Esophagus muscularis mucosa (tissue), 4 donors: ENCODE results near the gene DQX1. TPM values are rescaled to one million over a fixed set of nuclear protein-coding genes. Genes with fewer than 3 reads are reported as not detected.

ENCODE experiments used
- DNase-seq: peaks from one replicate; pipeline ENCODE4 v3.0.0-alpha.2; 2017; ENCODE audit errors: extremely low spot score
- H3K27ac ChIP-seq, 4 donors: fragments of 200-600 bp; sonication (generic); replicated peaks in 1 of 4; 1 replicate in 3 of 4; 2 replicates in 1 of 4; pipeline ENCODE4 v1.5.1; 2016 to 2019; ENCODE audit warnings: mild to moderate bottlenecking in 1 of 4
- H3K27me3 ChIP-seq, 4 donors: fragments of 200-600 bp; sonication (generic); one replicate each; pipeline versions ENCODE4 v1.5.1 to v1.6.0; 2016 to 2019
- H3K36me3 ChIP-seq, 4 donors: fragments of 200-600 bp; sonication (generic); one replicate each; pipeline ENCODE4 v1.5.1; 2016 to 2019
- H3K4me1 ChIP-seq, 4 donors: fragments of 200-600 bp; sonication (generic); one replicate each; pipeline ENCODE4 v1.5.1; 2016 to 2019
- H3K4me3 ChIP-seq, 4 donors: fragments of 200-600 bp; sonication (generic); 1 replicate in 2 of 4; 2 replicates in 2 of 4; pipeline ENCODE4 v1.5.1; 2016 to 2019; ENCODE audit warnings: mild to moderate bottlenecking in 4 of 4, moderate library complexity in 1 of 4
- H3K9me3 ChIP-seq, 4 donors: fragments of 200-600 bp; sonication (generic); 1 replicate in 3 of 4; 2 replicates in 1 of 4; pipeline ENCODE4 v1.5.1; 2016 to 2019
- EP300 ChIP-seq: sonication (generic); formaldehyde crosslinking; IDR thresholded peaks from one replicate; pipeline ENCODE4 v1.6.1; 2017; ENCODE audit warnings: antibody characterized with exemption
- POLR2A ChIP-seq: fragments of 450-650 bp; IDR thresholded peaks from one replicate; pipeline ENCODE4 v1.6.1; 2017; ENCODE audit warnings: antibody characterized with exemption, moderate library complexity, mild to moderate bottlenecking, low read depth
- POLR2AphosphoS5 ChIP-seq, 2 donors: sonication (generic); formaldehyde crosslinking; IDR thresholded peaks; one replicate each; pipeline ENCODE4 v1.6.1; 2017; ENCODE audit warnings: antibody characterized with exemption in 2 of 2
- WGBS: methylation state at CpG from one replicate; pipeline ENCODE4 v1.1.5; 2018; 5-methylcytosine and 5-hydroxymethylcytosine counted together
- intact Hi-C: fragments of 100-400 bp; cut with DNase I; formaldehyde crosslinking; loops from one replicate; pipeline ENCODE4 v1.15.1; 2023
- total RNA-seq, 4 donors: library from RNA; depleted of rRNA; stranded (reverse); fragments of >200 nt; gene quantifications; one replicate each; pipeline versions ENCODE4 v1.1.0 to v1.2.1, GENCODE V29; 2016
- TF ChIP-seq, protein P1 (sequence below), 3 experiments: fragments of 200-600 bp in 2 of 3; fragments of 450-650 bp in 1 of 3; sonication (generic) in 2 of 3; IDR thresholded peaks; one replicate each; pipeline ENCODE4 v1.5.1; 2017 to 2019; ENCODE audit warnings: antibody characterized with exemption in 3 of 3, mild to moderate bottlenecking in 2 of 3, moderate library complexity in 1 of 3

The DQX1 gene
- total RNA-seq, 4 donors from 2014 or later, result not detected

DNA sequence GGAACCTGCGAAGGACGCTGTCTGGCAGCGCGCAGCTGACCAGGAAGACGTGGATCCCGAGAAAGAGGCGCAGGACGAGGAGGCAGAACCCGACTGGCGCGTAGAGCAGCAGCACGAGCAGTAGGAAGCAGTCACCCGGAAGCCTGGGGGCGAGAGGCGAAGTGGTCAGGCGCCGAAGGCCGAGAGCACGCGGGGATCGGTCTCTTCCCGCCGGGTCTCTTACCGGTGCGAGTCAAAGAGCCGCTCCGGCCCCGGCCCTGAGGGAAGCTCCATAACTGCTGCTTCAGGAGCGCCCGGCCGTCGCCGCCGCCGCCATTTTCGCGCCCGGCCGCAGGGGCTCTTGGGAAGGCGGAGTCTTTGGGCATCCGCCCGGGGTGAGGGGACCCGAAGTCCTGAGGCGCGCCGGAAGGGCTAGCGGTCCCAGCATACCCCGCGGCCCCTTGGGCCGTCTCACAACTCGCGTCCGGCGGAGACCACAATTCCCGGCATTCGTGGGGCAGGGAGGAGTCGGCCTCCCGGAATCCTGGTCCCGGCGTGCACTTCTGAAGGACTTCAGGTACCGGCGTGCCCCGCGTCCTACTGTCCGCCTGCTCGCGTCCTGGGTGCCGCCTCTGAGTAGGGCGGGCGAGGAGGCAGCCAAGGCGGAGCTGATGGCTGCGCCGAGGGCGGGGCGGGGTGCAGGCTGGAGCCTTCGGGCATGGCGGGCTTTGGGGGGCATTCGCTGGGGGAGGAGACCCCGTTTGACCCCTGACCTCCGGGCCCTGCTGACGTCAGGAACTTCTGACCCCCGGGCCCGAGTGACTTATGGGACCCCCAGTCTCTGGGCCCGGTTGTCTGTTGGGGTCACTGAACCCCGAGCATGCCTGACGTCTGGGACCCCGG is 3.6 kb upstream of the DQX1 start, which contains the start of the genes AUP1 and HTRA2:
Gene AUP1, minus strand, starts transcription at position 350 of the 882 bp plus-strand sequence. Its CDS starts 77 bp downstream, at position 273.
Gene HTRA2, plus strand, starts transcription at position 577 of the 882 bp plus-strand sequence. Its CDS starts 74 bp downstream, at position 651.
- intact Hi-C loops, result loop anchor here (1.0 to 5.0 kb wide), 4 partner anchors 25 to 58 kb away; partner anchors contain the start of gene DOK1

DNA sequence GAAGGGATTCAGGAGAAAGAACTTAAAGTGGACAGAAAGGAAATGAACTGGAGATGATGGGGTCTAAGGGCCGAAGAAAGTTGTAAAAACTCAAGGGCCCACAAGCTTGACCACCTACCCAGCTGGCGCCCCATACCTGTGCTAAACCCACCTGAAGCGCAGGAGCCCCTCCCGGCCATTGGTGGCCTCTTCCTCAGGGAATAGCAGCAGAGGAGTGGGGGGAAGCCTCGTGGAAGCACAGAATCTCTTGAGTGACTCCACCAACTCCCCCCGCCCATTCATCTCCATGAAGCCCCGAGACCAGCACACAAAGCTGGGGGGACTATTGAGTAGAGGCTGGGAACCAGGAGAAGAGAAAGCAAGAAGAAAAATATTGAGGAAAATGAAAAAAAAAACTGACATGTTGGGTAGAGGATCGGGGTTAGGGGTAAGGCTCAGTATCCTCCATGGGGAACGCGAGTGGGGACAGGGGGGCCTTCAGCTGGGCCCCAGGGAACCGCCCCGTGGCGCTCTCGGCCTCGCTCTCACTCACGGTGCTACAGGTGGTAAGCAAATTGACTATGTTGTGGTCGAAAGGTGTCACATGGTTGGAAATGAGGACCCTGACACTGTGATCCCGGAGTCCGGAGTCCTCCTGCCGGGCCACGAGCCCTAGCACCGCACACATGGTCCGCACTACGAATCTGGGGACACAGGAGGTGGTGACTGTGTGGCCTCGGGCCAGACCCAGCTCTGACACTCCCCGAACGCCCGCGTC is 2.7 kb upstream of the DQX1 start:
- H3K36me3 ChIP-seq, result peaks cover 30 to 52% (median 47%) of the 10 kb centered on the region in 4 donors
- peak overlapping the region; percentile 62 to 92 (median 86) for H3K4me3 ChIP-seq
- H3K9me3 ChIP-seq, result no peaks in the 10 kb centered on the region
- no peak for DNase-seq
- intact Hi-C loops, result loop anchor here (1.0 to 5.0 kb wide), 4 partner anchors 26 to 59 kb away; partner anchors contain the start of gene DOK1
- no peak for TF ChIP-seq EP300
- no peak for TF ChIP-seq POLR2A
- no peak for TF ChIP-seq POLR2AphosphoS5 (IDR thresholded peaks at IDR 0.05)
- TF ChIP-seq, protein P1, sequence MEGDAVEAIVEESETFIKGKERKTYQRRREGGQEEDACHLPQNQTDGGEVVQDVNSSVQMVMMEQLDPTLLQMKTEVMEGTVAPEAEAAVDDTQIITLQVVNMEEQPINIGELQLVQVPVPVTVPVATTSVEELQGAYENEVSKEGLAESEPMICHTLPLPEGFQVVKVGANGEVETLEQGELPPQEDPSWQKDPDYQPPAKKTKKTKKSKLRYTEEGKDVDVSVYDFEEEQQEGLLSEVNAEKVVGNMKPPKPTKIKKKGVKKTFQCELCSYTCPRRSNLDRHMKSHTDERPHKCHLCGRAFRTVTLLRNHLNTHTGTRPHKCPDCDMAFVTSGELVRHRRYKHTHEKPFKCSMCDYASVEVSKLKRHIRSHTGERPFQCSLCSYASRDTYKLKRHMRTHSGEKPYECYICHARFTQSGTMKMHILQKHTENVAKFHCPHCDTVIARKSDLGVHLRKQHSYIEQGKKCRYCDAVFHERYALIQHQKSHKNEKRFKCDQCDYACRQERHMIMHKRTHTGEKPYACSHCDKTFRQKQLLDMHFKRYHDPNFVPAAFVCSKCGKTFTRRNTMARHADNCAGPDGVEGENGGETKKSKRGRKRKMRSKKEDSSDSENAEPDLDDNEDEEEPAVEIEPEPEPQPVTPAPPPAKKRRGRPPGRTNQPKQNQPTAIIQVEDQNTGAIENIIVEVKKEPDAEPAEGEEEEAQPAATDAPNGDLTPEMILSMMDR (IDR thresholded peaks at IDR 0.05), result no peak
- H3K27ac ChIP-seq, result peak overlapping the region; percentile 83 to 89 (median 87)
- peaks cover 24 to 42% (median 33%) of the 10 kb centered on the region in 4 donors for H3K4me1 ChIP-seq
- H3K27me3 ChIP-seq, result no peaks in the 10 kb centered on the region
- 26% methylated on average over 17 of the region's 29 CpGs for WGBS

More for the DNA sequence above, 3.6 kb upstream of the DQX1 start, which contains the start of the genes AUP1 and HTRA2:
- WGBS, result 1% methylated on average over 36 of the region's 87 CpGs
- peak within 1 kb of the TSS; percentile 62 to 92 (median 86) for H3K4me3 ChIP-seq
- H3K4me1 ChIP-seq, result peaks cover 24 to 42% (median 33%) of the 10 kb centered on the region in 4 donors
- TF ChIP-seq POLR2AphosphoS5 (IDR thresholded peaks at IDR 0.05) (peak; percentile 92 to 95), POLR2A (peak; percentile 53), EP300 (no peak)
- TF ChIP-seq, protein P1 (IDR thresholded peaks at IDR 0.05), result peak in 1 of 3 experiments; percentile 20
- no peaks in the 10 kb centered on the region for H3K9me3 ChIP-seq
- H3K27me3 ChIP-seq, result no peaks in the 10 kb centered on the region
- H3K27ac ChIP-seq, result peak within 1 kb of the TSS; percentile 83 to 89 (median 87)
- peak; percentile 99 for DNase-seq
- H3K36me3 ChIP-seq, result peaks cover 30 to 58% (median 49%) of the 10 kb centered on the region in 4 donors

DNA sequence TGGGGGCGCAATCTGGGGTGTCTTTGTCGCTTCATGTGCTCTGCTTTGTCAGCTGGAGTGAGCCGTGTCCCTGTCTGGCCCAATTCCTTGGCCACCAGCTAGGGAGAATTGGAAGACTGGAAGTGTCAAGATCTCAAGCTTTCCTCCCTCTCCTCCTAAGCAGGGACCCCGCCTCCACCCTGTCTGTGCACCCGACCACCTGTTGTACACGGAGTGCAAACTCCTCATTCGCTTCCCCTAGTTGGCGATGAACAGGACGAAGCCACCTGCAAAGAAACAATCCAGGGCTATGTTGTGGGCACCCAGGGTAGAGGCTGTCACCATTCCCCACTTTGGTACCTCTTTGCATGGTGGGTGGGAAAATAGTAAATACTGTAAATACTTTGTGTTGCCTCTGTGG is 1.7 kb upstream of the DQX1 start:
- TF ChIP-seq EP300 (no peak), POLR2AphosphoS5 (IDR thresholded peaks at IDR 0.05) (no peak), POLR2A (no peak)
- TF ChIP-seq, protein P1 (IDR thresholded peaks at IDR 0.05), result no peak
- H3K4me3 ChIP-seq, result no peak overlapping the region
- H3K9me3 ChIP-seq, result no peaks in the 10 kb centered on the region
- peaks cover 24 to 42% (median 33%) of the 10 kb centered on the region in 4 donors for H3K4me1 ChIP-seq
- 91% methylated on average over 9 of the region's 9 CpGs for WGBS
- peaks cover 27 to 42% (median 37%) of the 10 kb centered on the region in 4 donors for H3K36me3 ChIP-seq
- no peaks in the 10 kb centered on the region for H3K27me3 ChIP-seq
- H3K27ac ChIP-seq, result no peak overlapping the region
- intact Hi-C loops, result loop anchor here (2.0 to 5.0 kb wide), 3 partner anchors 25 to 60 kb away; no protein-coding TSS in a partner anchor
- no peak for DNase-seq

DNA sequence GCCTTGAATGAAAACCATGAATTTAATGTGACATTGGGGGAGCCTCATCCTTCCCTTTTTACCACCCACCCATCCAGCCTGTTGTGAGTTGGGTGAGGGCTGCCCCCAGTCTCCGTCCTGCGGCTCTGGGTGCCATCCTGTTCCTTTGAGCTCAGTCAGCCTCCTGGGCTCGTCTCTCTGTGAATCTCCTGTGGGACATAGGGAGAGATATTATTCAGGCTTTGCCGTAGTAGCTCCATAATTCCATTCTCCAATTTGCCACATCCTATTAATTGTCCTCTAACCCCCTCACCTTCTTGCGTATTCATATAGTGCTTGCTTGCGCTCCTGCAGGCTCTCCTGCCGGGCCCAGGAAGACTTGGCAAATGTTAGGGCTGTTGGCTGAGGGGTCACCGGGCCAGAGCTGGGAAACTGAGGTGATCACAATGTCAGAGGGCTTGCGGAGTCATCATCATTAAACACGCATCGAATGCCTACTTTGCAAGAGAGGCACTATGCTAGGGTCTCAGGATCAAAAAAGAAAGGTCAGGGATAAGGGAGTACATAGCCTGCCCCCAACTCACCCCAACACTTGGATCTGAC is 709 bp upstream of the DQX1 start:
- Histone ChIP-seq H3K9me3 (no peaks in the 10 kb centered on the region), H3K27ac (no peak overlapping the region), H3K4me3 (no peak overlapping the region), H3K27me3 (no peaks in the 10 kb centered on the region), H3K4me1 (peaks cover 24 to 38% (median 32%) of the 10 kb centered on the region in 4 donors), H3K36me3 (peaks cover 24 to 34% (median 30%) of the 10 kb centered on the region in 4 donors)
- TF ChIP-seq, protein P1 (IDR thresholded peaks at IDR 0.05), result no peak
- no peak for TF ChIP-seq POLR2AphosphoS5 (IDR thresholded peaks at IDR 0.05)
- no peak for TF ChIP-seq EP300
- TF ChIP-seq POLR2A, result no peak
- no peak for DNase-seq
- intact Hi-C loops, result loop anchor here (5.0 kb wide), 2 partner anchors 39 to 61 kb away; no protein-coding TSS in a partner anchor
- WGBS, result 97% methylated on average over 9 of the region's 11 CpGs
